ENCODE data around the gene NHLRC2. TPM values are rescaled to one million over a fixed set of nuclear protein-coding genes. Genes with fewer than 3 reads are reported as not detected.

NHLRC2 gene
- total RNA-seq, 1 experiment from 2014 or later: 30.8 TPM

GRCh38 chr10:113920114-113920513 lies 65.7 kb downstream of the NHLRC2 start:
- no peaks in the 10 kb centered on the region for H3K4me1 ChIP-seq
- POLR2A ChIA-PET: no interaction called here
- no TSS peak for BruUV-seq (replicated peaks)

GRCh38 chr10:113920875-113921274 lies 66.4 kb downstream of the NHLRC2 start:
- H3K27ac Mint-ChIP-seq (ENCODE audit: unreplicated experiment): no peak overlapping the region

More at GRCh38 chr10:113920114-113920513, 65.7 kb downstream of the NHLRC2 start:
- DNase-seq: no peak
- Histone ChIP-seq H3K27me3 (replicated peaks; ENCODE audit: control insufficient read depth, insufficient read depth, low read length) (no peaks in the 10 kb centered on the region), H3K36me3 (ENCODE audit: control insufficient read depth, insufficient read depth, low read length) (no peaks in the 10 kb centered on the region), H3K9me3 (peaks cover 4% of the 10 kb centered on the region; the same call in 1 of the 2 replicates), H3K4me3 (ENCODE audit: low read depth, low read length) (no peak overlapping the region)
- no peak overlapping the region for H3K4me3 Mint-ChIP-seq (ENCODE audit: unreplicated experiment)
- CTCF ChIA-PET: no interaction called here
- peaks cover 16% of the 10 kb centered on the region for H3K36me3 Mint-ChIP-seq (ENCODE audit: insufficient read depth, unreplicated experiment)
- intact Hi-C loops (cut with micrococcal nuclease; ENCODE audit: unreplicated experiment): no loop called here
- no peak for TF ChIP-seq CTCF (IDR thresholded peaks at IDR 0.05; ENCODE audit: insufficient read depth in 1 of 2, low read depth in 1 of 2, low read length in 1 of 2, severe bottlenecking in 1 of 2, unreplicated experiment in 1 of 2)
- H3K4me1 Mint-ChIP-seq (ENCODE audit: low read depth, unreplicated experiment): peaks cover 5% of the 10 kb centered on the region
- no peak overlapping the region for H3K27ac Mint-ChIP-seq (ENCODE audit: unreplicated experiment)
- H3K27me3 Mint-ChIP-seq (ENCODE audit: insufficient read depth, unreplicated experiment): no peaks in the 10 kb centered on the region
- no peaks in the 10 kb centered on the region for H3K9me3 Mint-ChIP-seq (ENCODE audit: unreplicated experiment)

GRCh38 chr10:113921561-113922370 lies 67.3 kb downstream of the NHLRC2 start:
- intact Hi-C loops (cut with micrococcal nuclease; ENCODE audit: unreplicated experiment): loop anchor here (1.0 kb wide), 1 partner anchor 37 kb away; no protein-coding TSS in a partner anchor
- Histone ChIP-seq H3K9me3 (peaks cover 6% of the 10 kb centered on the region; the same call in 1 of the 2 replicates), H3K27me3 (replicated peaks; ENCODE audit: control insufficient read depth, insufficient read depth, low read length) (no peaks in the 10 kb centered on the region), H3K4me1 (no peaks in the 10 kb centered on the region), H3K4me3 (ENCODE audit: low read depth, low read length) (no peak overlapping the region), H3K36me3 (ENCODE audit: control insufficient read depth, insufficient read depth, low read length) (no peaks in the 10 kb centered on the region)
- Mint-ChIP-seq H3K4me1 (ENCODE audit: low read depth, unreplicated experiment) (peaks cover 5% of the 10 kb centered on the region), H3K9me3 (ENCODE audit: unreplicated experiment) (no peaks in the 10 kb centered on the region), H3K36me3 (ENCODE audit: insufficient read depth, unreplicated experiment) (peaks cover 16% of the 10 kb centered on the region), H3K4me3 (ENCODE audit: unreplicated experiment) (no peak overlapping the region), H3K27ac (ENCODE audit: unreplicated experiment) (no peak overlapping the region), H3K27me3 (ENCODE audit: insufficient read depth, unreplicated experiment) (no peaks in the 10 kb centered on the region)
- no peak for TF ChIP-seq CTCF (IDR thresholded peaks at IDR 0.05; ENCODE audit: insufficient read depth in 1 of 2, low read depth in 1 of 2, low read length in 1 of 2, severe bottlenecking in 1 of 2, unreplicated experiment in 1 of 2)
- no peak for DNase-seq
- BruUV-seq (replicated peaks): no TSS peak
- CTCF ChIA-PET: interaction anchor here (0.6 to 1.5 kb wide), 2 partner anchors 30 to 122 kb away, joined by 3 read pairs; partner anchors contain the start of gene ADRB1
- POLR2A ChIA-PET: no interaction called here

More at GRCh38 chr10:113920875-113921274, 66.4 kb downstream of the NHLRC2 start:
- H3K4me3 Mint-ChIP-seq (ENCODE audit: unreplicated experiment): no peak overlapping the region
- H3K36me3 Mint-ChIP-seq (ENCODE audit: insufficient read depth, unreplicated experiment): peaks cover 16% of the 10 kb centered on the region
- TF ChIP-seq CTCF (IDR thresholded peaks at IDR 0.05; ENCODE audit: insufficient read depth in 1 of 2, low read depth in 1 of 2, low read length in 1 of 2, severe bottlenecking in 1 of 2, unreplicated experiment in 1 of 2): no peak
- no peak overlapping the region for H3K4me3 ChIP-seq (ENCODE audit: low read depth, low read length)
- H3K27me3 Mint-ChIP-seq (ENCODE audit: insufficient read depth, unreplicated experiment): no peaks in the 10 kb centered on the region
- H3K4me1 ChIP-seq: no peaks in the 10 kb centered on the region
- H3K27me3 ChIP-seq (replicated peaks; ENCODE audit: control insufficient read depth, insufficient read depth, low read length): no peaks in the 10 kb centered on the region
- H3K36me3 ChIP-seq (ENCODE audit: control insufficient read depth, insufficient read depth, low read length): no peaks in the 10 kb centered on the region
- intact Hi-C loops (cut with micrococcal nuclease; ENCODE audit: unreplicated experiment): loop anchor here (1.0 kb wide), 1 partner anchor 37 kb away; no protein-coding TSS in a partner anchor
- peaks cover 5% of the 10 kb centered on the region for H3K4me1 Mint-ChIP-seq (ENCODE audit: low read depth, unreplicated experiment)
- BruUV-seq (replicated peaks): no TSS peak
- peaks cover 6% of the 10 kb centered on the region; the same call in 1 of the 2 replicates for H3K9me3 ChIP-seq
- DNase-seq: no peak
- ChIA-PET POLR2A (no interaction called here), CTCF (no interaction called here)
- no peaks in the 10 kb centered on the region for H3K9me3 Mint-ChIP-seq (ENCODE audit: unreplicated experiment)

All from Caco-2 (cell line).